H1 (cell line): ENCODE data around the gene FBXW2. TPM values are rescaled to one million over a fixed set of nuclear protein-coding genes. Genes with fewer than 3 reads are reported as not detected.

Experiments used
- EZH2 ChIP-seq: fragments of 200-600 bp; sonication (generic); IDR thresholded peaks from 2 replicates; pipeline ENCODE4 v1.7.1; 2012; ENCODE audit warnings: low read depth, mild to moderate bottlenecking, moderate library complexity, low read length, inconsistent platforms; ENCODE audit not compliant: severe bottlenecking
- RBBP5 ChIP-seq: IDR thresholded peaks from 2 replicates; pipeline ENCODE4 v1.7.1; 2012; ENCODE audit warnings: low read depth, mild to moderate bottlenecking, inconsistent platforms, low read length, moderate library complexity, borderline replicate concordance
- SAP30 ChIP-seq: fragments of 300-600 bp; sonication (generic); IDR thresholded peaks from 2 replicates; pipeline ENCODE4 v1.7.1; 2012; ENCODE audit warnings: low read length, moderate library complexity, mild to moderate bottlenecking, inconsistent platforms; ENCODE audit not compliant: insufficient read depth, insufficient replicate concordance
- SIN3A ChIP-seq, 2 experiments: IDR thresholded peaks in 1 of 2; conservative IDR thresholded peaks in 1 of 2; 2 replicates each; pipeline ENCODE4 v1.6.1; 2011 to 2012; ENCODE audit warnings: low read length in 2 of 2, improper control_type of control experiment in 1 of 2, low read depth in 1 of 2, mild to moderate bottlenecking in 1 of 2
- TAF7 ChIP-seq: optimal IDR thresholded peaks from 2 replicates; pipeline ENCODE3; 2011; ENCODE audit warnings: low read depth, mild to moderate bottlenecking, inconsistent platforms, low read length, moderate library complexity, borderline replicate concordance
- TEAD4 ChIP-seq: IDR thresholded peaks from 2 replicates; pipeline ENCODE4 v1.6.1; 2012; ENCODE audit warnings: low read depth, low read length, inconsistent platforms, mixed read lengths
- polyA plus RNA-seq, 7 experiments: library from polyadenylated mRNA; depleted of rRNA in 3 of 7; stranded (reverse) in 5 of 7; unstranded in 2 of 7; fragments of >200 nt in 5 of 7; fragments of 200-250 nt in 2 of 7; gene quantifications; 1 replicate in 5 of 7; 2 replicates in 1 of 7; 4 replicates in 1 of 7; pipeline versions ENCODE4 v1.2.1 to v1.2.3, GENCODE V29; 2011 to 2013; ENCODE audit warnings: missing spikeins in 2 of 7, mixed read lengths in 2 of 7
- total RNA-seq: library from RNA; stranded (reverse); fragmentation: NEBNext Ultra II Directional; extraction: Animal tissue kit (Norgen Biotek cat#: 25700); gene quantifications from 2 replicates; pipeline ENCODE4 v1.2.1, GENCODE V29; 2021
- TF ChIP-seq, protein P1 (sequence below): IDR thresholded peaks from 2 replicates; pipeline ENCODE4 v1.6.1; 2012; ENCODE audit warnings: low read length, inconsistent platforms

The FBXW2 gene
- total and polyA plus RNA-seq, 2 of the 8 experiments (the other 6 are each of a cell fraction or from before 2014, with no cell fraction given) = 19.2 to 65.3 TPM

GRCh38 chr9:120770931-120771330, 22.3 kb downstream of the FBXW2 start (continued):
- TF ChIP-seq, protein P1, sequence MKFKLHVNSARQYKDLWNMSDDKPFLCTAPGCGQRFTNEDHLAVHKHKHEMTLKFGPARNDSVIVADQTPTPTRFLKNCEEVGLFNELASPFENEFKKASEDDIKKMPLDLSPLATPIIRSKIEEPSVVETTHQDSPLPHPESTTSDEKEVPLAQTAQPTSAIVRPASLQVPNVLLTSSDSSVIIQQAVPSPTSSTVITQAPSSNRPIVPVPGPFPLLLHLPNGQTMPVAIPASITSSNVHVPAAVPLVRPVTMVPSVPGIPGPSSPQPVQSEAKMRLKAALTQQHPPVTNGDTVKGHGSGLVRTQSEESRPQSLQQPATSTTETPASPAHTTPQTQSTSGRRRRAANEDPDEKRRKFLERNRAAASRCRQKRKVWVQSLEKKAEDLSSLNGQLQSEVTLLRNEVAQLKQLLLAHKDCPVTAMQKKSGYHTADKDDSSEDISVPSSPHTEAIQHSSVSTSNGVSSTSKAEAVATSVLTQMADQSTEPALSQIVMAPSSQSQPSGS = no peak
- TF ChIP-seq TAF7 (no peak), SIN3A (conservative IDR thresholded peaks at IDR 0.05 in 1 of 2, IDR thresholded peaks at IDR 0.05 in 1 of 2; ENCODE audit: low read depth in 1 of 2, low read length in 2 of 2) (no peak), TEAD4 (no peak), RBBP5 (no peak), EZH2 (no peak), SAP30 (no peak)
- TF ChIP-seq, all 59 proteins: peak for 0
